GM06990 (cell line): Measurements from ENCODE around the gene HELT.
"Not testable (repeated sequence)": the region's sequence is repeated elsewhere in the genome, so short reads cannot be mapped to it uniquely, and the experiment has no call there.

Source experiments
- DNase-seq: peaks from one replicate; pipeline ENCODE4 v3.0.0-alpha.2; 2011; ENCODE audit not compliant: insufficient read length; ENCODE audit errors: extremely low read depth
- H3K27me3 ChIP-seq: replicated peaks from 2 replicates; pipeline ENCODE4 v1.6.0; 2011; ENCODE audit warnings: low read length; ENCODE audit not compliant: control insufficient read depth, insufficient read depth
- H3K36me3 ChIP-seq: 2 replicates; pipeline ENCODE4 v1.5.1; 2011; ENCODE audit warnings: low read length; ENCODE audit not compliant: control insufficient read depth, insufficient read depth
- H3K4me3 ChIP-seq: replicated peaks from 2 replicates; pipeline ENCODE4 v1.5.1; 2011; ENCODE audit warnings: low read depth, mild to moderate bottlenecking, control low read depth, low read length
- TF ChIP-seq, protein P1 (sequence below): IDR thresholded peaks from 2 replicates; pipeline ENCODE4 v1.5.1; 2011; ENCODE audit warnings: low read length, control low read depth, mild to moderate bottlenecking, inconsistent platforms; ENCODE audit not compliant: insufficient read depth, poor library complexity, severe bottlenecking

The HELT gene, protein sequence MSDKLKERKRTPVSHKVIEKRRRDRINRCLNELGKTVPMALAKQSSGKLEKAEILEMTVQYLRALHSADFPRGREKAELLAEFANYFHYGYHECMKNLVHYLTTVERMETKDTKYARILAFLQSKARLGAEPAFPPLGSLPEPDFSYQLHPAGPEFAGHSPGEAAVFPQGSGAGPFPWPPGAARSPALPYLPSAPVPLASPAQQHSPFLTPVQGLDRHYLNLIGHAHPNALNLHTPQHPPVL

GRCh38 chr4:185017964-185018772 lies at the start of gene HELT:
Gene HELT, plus strand, starts transcription at chr4:185018490. Its CDS starts 439 bp downstream, at chr4:185018929.
- H3K27me3 ChIP-seq, result peaks cover 7% of the 10 kb centered on the region
- H3K4me3 ChIP-seq, result no peak within 1 kb of the TSS
- DNase-seq, result no peak
- no peaks in the 10 kb centered on the region for H3K36me3 ChIP-seq
- TF ChIP-seq, protein P1, sequence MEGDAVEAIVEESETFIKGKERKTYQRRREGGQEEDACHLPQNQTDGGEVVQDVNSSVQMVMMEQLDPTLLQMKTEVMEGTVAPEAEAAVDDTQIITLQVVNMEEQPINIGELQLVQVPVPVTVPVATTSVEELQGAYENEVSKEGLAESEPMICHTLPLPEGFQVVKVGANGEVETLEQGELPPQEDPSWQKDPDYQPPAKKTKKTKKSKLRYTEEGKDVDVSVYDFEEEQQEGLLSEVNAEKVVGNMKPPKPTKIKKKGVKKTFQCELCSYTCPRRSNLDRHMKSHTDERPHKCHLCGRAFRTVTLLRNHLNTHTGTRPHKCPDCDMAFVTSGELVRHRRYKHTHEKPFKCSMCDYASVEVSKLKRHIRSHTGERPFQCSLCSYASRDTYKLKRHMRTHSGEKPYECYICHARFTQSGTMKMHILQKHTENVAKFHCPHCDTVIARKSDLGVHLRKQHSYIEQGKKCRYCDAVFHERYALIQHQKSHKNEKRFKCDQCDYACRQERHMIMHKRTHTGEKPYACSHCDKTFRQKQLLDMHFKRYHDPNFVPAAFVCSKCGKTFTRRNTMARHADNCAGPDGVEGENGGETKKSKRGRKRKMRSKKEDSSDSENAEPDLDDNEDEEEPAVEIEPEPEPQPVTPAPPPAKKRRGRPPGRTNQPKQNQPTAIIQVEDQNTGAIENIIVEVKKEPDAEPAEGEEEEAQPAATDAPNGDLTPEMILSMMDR, result no peak

DNA sequence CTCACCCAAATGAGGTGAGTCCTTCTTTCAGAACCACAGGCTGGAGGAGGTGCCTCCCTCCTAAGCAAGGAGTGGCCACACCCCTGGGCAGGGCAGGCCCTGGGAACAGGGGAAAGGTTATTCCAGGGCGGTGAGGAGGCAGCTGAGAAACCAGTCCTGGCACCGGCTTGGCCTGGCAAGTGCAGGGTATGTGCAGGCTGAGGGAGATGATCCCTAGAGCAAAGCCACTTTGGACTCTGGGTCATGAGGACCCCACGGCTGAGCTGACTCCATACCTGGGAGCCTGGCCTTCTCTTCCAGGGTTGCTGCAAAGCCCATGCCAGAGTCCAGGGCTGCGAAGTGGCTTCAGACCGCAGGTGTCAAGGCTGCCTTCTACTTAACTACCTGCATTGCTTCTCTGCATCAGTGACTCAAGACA lies 49.5 kb upstream of the HELT start:
- TF ChIP-seq, protein P1, result no peak
- Histone ChIP-seq H3K36me3 (no peaks in the 10 kb centered on the region), H3K27me3 (no peaks in the 10 kb centered on the region), H3K4me3 (no peak overlapping the region)
- no peak for DNase-seq

GRCh38 chr4:184969610-184970009 lies 48.7 kb upstream of the HELT start:
- Histone ChIP-seq H3K4me3 (no peak overlapping the region), H3K27me3 (no peaks in the 10 kb centered on the region), H3K36me3 (no peaks in the 10 kb centered on the region)
- TF ChIP-seq, protein P1, result no peak
- DNase-seq, result no peak

DNA sequence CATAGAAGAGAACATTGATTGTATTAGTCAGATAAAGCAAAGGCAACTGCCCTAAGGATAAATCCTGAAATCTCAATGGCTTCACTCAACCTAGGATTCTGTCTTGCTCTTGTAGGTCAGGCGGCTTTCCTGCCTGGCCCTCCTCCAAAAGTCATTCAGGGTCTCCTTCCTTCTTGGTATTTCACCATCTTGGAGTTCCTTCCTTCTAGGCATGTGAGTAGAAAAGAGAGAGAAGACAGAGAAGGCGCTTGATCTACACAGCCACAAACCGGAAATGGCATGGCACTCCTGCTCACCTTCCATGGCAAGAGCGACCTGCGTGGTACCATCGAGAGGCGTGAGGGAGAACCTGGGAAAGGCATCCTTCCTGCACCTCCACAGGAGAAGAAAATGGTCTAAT lies 45.3 kb upstream of the HELT start:
- TF ChIP-seq, protein P1, result no peak
- Histone ChIP-seq H3K27me3 (no peaks in the 10 kb centered on the region), H3K36me3 (no peaks in the 10 kb centered on the region)

GRCh38 chr4:184976348-184976747 lies 41.9 kb upstream of the HELT start:
- H3K27me3 ChIP-seq, DNase-seq: not testable (repeated sequence)

More for the DNA sequence above, 45.3 kb upstream of the HELT start:
- no peak overlapping the region for H3K4me3 ChIP-seq
- no peak for DNase-seq

DNA sequence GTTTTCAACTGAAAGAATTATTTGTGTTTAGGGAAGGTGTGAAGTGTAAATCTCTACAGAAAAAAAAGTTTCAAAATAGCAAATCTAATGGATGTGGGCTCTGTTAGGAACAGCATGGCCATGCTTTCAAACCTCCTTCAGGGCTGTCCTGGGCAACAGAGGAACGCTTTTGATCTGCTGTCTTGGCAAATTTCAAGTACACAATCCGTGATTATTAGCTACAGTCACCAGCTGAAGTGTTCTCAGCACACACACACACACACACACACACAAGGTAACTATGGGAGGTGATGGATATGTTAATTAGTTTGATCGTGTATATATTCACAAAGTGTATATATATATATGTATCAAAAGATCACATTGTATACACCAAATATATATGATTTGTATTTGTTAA lies 40.5 kb upstream of the HELT start:
- no peak for DNase-seq

More at GRCh38 chr4:184976348-184976747, 41.9 kb upstream of the HELT start:
- H3K4me3 ChIP-seq, H3K36me3 ChIP-seq: not testable (repeated sequence)

More for the DNA sequence above, 40.5 kb upstream of the HELT start:
- no peak overlapping the region for H3K4me3 ChIP-seq
- H3K27me3 ChIP-seq, result no peaks in the 10 kb centered on the region; the same call in 1 of the 2 replicates
- no peaks in the 10 kb centered on the region for H3K36me3 ChIP-seq
- TF ChIP-seq, protein P1, result no peak
